ENCODE results near the gene ZCCHC7.
"Not testable (repeated sequence)": the region's sequence is repeated elsewhere in the genome, so short reads cannot be mapped to it uniquely, and the experiment has no call there.

Gene ZCCHC7

GRCh38 chr9:37301042-37301853, 180.9 kb downstream of the ZCCHC7 start:
- DNase-seq, result no peak

GRCh38 chr9:37301854-37302172, 181.4 kb downstream of the ZCCHC7 start:
- DNase-seq, result no peak

- DNase-seq, result no peak
Measured at GRCh38 chr9:37302277-37302676, 181.9 kb downstream of the ZCCHC7 start.

GRCh38 chr9:37303272-37303671, 182.9 kb downstream of the ZCCHC7 start:
- DNase-seq, result not testable (repeated sequence)

- peak; percentile 6 for DNase-seq
Measured at GRCh38 chr9:37309136-37309535, 188.8 kb downstream of the ZCCHC7 start.

GRCh38 chr9:37311938-37312708, 191.7 kb downstream of the ZCCHC7 start:
- no peak for DNase-seq

GRCh38 chr9:37324261-37324683, 203.9 kb downstream of the ZCCHC7 start:
- no peak for DNase-seq

- no peak for DNase-seq
Measured at GRCh38 chr9:37324691-37325490, 204.5 kb downstream of the ZCCHC7 start.

- DNase-seq, result no peak
Measured at GRCh38 chr9:37325778-37326177, 205.4 kb downstream of the ZCCHC7 start.

- DNase-seq, result no peak
Measured at GRCh38 chr9:37327553-37327952, 207.2 kb downstream of the ZCCHC7 start.

GRCh38 chr9:37328556-37329227, 208.3 kb downstream of the ZCCHC7 start:
- no peak for DNase-seq

- DNase-seq, result no peak
Measured at GRCh38 chr9:37329576-37329975, 209.2 kb downstream of the ZCCHC7 start.

- DNase-seq, result no peak
Measured at GRCh38 chr9:37331871-37332270, 211.5 kb downstream of the ZCCHC7 start.

GRCh38 chr9:37332578-37332977, 212.2 kb downstream of the ZCCHC7 start:
- no peak for DNase-seq

GRCh38 chr9:37333288-37333687, 212.9 kb downstream of the ZCCHC7 start:
- no peak for DNase-seq

GRCh38 chr9:37335238-37335637, 214.9 kb downstream of the ZCCHC7 start:
- no peak for DNase-seq

GRCh38 chr9:37336150-37336549, 215.8 kb downstream of the ZCCHC7 start:
- DNase-seq, result no peak

- DNase-seq, result no peak
Measured at GRCh38 chr9:37337301-37337890, 217.0 kb downstream of the ZCCHC7 start.

GRCh38 chr9:37338218-37338617, 217.8 kb downstream of the ZCCHC7 start:
- DNase-seq, result no peak

- DNase-seq, result no peak
Measured at GRCh38 chr9:37339923-37340322, 219.5 kb downstream of the ZCCHC7 start.

GRCh38 chr9:37340961-37341360, 220.6 kb downstream of the ZCCHC7 start:
- no peak for DNase-seq

- no peak for DNase-seq
Measured at GRCh38 chr9:37341704-37342103, 221.3 kb downstream of the ZCCHC7 start.
